GM18520 (cell line): ENCODE data around the gene BACH1.
"Not testable (repeated sequence)": the region's sequence is repeated elsewhere in the genome, so short reads cannot be mapped to it uniquely, and the experiment has no call there.

Experiments used
- ATAC-seq: cut with Tn5 transposase; IDR thresholded peaks from one replicate; pipeline ENCODE4 v1.9.1; 2021; ENCODE audit not compliant: unreplicated experiment

BACH1 gene

GRCh38 chr21:29298348-29299045, at the start of gene BACH1:
BACH1 (plus strand) TSS chr21:29298922; CDS start chr21:29321281, 22,359 bp downstream.
- ATAC-seq = peak; percentile 37

GRCh38 chr21:29249289-29249688, 49.4 kb upstream of the BACH1 start:
- not testable (repeated sequence) for ATAC-seq

GRCh38 chr21:29250636-29251035, 48.1 kb upstream of the BACH1 start:
- no peak for ATAC-seq

GRCh38 chr21:29253861-29254260, 44.9 kb upstream of the BACH1 start:
- ATAC-seq = not testable (repeated sequence)

- no peak for ATAC-seq
These were observed 44.2 kb upstream of the BACH1 start for GRCh38 chr21:29254550-29254949.

- no peak for ATAC-seq
These were observed 42.4 kb upstream of the BACH1 start for GRCh38 chr21:29256126-29256910.

GRCh38 chr21:29257701-29258100, 41.0 kb upstream of the BACH1 start:
- no peak for ATAC-seq

- no peak for ATAC-seq
These were observed 39.9 kb upstream of the BACH1 start for GRCh38 chr21:29258626-29259338.

GRCh38 chr21:29260461-29260860, 38.3 kb upstream of the BACH1 start:
- no peak for ATAC-seq

- ATAC-seq = no peak
These were observed 36.9 kb upstream of the BACH1 start for GRCh38 chr21:29261555-29262540.

GRCh38 chr21:29264721-29265120, 34.0 kb upstream of the BACH1 start:
- ATAC-seq = no peak

GRCh38 chr21:29265690-29266479, 32.8 kb upstream of the BACH1 start:
- no peak for ATAC-seq

GRCh38 chr21:29267666-29268065, 31.1 kb upstream of the BACH1 start:
- ATAC-seq = no peak

GRCh38 chr21:29271927-29272333, 26.8 kb upstream of the BACH1 start:
- ATAC-seq = no peak

GRCh38 chr21:29277442-29277841, 21.3 kb upstream of the BACH1 start:
- ATAC-seq = no peak

GRCh38 chr21:29279558-29279957, 19.2 kb upstream of the BACH1 start:
- no peak for ATAC-seq

GRCh38 chr21:29281801-29282200, 16.9 kb upstream of the BACH1 start:
- ATAC-seq = not testable (repeated sequence)

GRCh38 chr21:29287383-29287782, 11.3 kb upstream of the BACH1 start:
- no peak for ATAC-seq

- no peak for ATAC-seq
These were observed 10.5 kb upstream of the BACH1 start for GRCh38 chr21:29288239-29288638.

GRCh38 chr21:29289317-29289716, 9.4 kb upstream of the BACH1 start:
- ATAC-seq = no peak
